ENCODE results near the gene GSDME.
"Not testable (repeated sequence)": the region's sequence is repeated elsewhere in the genome, so short reads cannot be mapped to it uniquely, and the experiment has no call there.

GSDME gene

GRCh38 chr7:24742506-24743162 lies 14.6 kb downstream of the GSDME start:
- no peak for DNase-seq (ENCODE audit: low read depth in 2 of 2)

DNA sequence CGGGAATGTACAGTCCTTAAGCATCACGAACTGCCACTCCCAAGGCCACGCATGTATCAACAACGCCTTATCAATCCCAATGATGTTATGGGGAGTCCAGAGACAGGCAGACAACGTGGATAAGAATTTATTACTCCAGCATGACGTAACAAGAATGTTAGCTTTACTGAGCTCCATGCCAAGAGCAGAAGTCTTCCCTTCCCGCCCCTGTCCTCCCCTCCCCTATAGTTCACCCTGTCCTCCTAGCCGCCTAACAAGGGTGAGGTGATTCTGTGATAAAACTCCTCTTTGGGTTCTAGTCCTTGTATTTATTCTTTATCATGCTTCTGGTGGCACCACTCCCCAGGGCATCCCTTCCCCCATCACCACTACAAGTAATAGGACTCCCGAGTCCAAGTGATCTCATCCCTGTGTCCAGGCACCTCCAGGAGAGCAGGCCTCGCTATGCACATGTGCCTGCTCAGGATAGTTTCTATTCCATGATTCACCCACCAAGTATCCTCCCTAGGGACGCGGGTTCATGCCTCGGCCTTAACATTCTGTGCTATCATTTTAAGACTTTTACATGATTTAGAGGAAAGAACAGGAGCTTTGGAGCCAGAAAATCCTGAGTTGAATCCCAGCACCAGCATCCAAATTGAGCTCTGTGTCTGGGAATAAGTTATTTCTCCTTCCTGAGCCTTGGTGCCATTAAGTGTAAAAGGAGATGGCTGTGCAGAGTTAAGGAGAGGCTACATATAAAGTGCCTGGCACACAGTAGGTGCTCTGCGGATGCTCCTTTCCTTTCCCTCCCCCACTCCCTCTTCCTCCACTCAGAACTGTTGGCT lies 15.4 kb downstream of the GSDME start:
- DNase-seq (ENCODE audit: low read depth in 2 of 2): peak; percentile 97

DNA sequence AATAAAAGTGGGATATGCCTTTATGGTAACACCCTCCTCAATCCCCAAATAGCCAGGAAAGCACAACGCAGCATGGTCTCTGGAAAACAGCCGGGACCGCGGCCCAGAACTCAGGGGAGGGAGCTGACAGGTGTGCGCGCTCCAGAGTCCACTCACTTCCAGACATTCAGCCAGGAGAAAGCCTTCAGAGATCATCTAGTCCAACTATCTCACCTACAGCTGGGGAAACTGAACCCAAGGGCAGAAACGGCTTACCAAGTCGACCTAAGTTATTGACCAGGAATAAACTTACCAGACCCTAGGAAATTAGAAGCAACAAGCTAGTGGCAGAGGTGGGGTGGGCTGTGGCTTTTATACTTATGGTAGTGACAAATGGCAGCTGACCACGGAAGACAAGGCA lies 16.4 kb downstream of the GSDME start:
- no peak for DNase-seq (ENCODE audit: low read depth in 2 of 2)

DNA sequence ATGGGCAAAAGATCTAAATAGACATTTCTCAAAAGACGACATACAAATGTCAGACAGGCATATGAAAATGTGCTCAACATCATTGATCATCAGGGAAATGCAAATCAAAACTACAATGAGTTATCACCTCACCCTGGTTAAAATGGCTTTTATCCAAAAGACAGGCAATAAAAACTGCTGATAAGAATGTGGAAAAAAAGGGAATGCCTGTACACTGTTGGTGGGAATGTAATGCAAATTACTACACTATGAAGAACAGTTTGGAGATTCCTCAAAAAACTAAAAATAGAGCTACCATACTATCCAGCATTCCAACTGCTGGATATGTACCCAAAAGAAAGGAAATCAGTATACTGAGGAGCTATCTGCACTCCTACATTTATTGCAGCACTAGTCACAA lies 18.0 kb downstream of the GSDME start:
- DNase-seq (ENCODE audit: low read depth in 2 of 2): no peak

DNA sequence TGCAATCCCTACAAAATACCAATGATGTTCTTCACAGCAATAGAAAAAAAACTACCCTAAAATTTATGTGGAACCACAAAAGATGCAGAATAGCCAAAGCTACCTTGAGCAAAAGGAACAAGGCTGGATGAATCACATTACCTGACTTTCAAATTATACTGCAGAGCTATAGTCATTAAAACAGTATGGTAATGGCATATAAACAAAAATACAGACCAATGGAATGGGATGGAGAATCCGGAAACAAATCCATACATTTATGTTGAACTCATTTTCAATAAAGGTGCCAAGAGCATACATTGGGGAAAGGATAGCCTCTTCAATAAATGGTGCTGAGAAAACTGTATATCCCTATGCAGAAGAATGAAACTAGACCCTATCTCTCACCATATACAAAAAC lies 18.7 kb downstream of the GSDME start:
- DNase-seq (ENCODE audit: low read depth in 2 of 2): no peak

GRCh38 chr7:24737281-24737680 lies 20.0 kb downstream of the GSDME start:
- no peak for DNase-seq (ENCODE audit: low read depth in 2 of 2)

DNA sequence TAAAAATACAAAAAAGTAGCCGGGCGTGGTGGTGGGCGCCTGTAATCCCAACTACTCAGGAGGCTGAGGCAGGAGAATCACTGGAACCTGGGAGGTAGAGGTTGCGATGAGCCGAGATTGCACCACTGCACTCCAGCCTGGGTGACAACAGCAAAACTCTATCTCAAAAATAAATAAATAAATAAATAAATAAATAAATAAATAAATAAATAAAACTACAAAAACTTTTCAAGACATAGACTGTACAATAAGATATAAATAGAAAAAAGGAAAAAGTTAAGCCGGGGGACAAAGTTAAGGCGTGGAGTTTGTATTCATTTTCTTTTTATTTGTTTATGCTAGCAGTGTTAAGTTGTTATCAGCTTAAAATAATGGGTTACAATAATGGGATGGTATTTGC lies 21.7 kb downstream of the GSDME start:
- DNase-seq (ENCODE audit: low read depth in 2 of 2): not testable (repeated sequence)

- no peak for DNase-seq (ENCODE audit: low read depth in 2 of 2)
These were observed 23.0 kb downstream of the GSDME start for GRCh38 chr7:24734306-24734705.

- DNase-seq (ENCODE audit: low read depth in 2 of 2): no peak
These were observed 23.7 kb downstream of the GSDME start for GRCh38 chr7:24733414-24734060.

GRCh38 chr7:24732646-24733413 lies 24.4 kb downstream of the GSDME start:
- no peak for DNase-seq (ENCODE audit: low read depth in 2 of 2)

DNA sequence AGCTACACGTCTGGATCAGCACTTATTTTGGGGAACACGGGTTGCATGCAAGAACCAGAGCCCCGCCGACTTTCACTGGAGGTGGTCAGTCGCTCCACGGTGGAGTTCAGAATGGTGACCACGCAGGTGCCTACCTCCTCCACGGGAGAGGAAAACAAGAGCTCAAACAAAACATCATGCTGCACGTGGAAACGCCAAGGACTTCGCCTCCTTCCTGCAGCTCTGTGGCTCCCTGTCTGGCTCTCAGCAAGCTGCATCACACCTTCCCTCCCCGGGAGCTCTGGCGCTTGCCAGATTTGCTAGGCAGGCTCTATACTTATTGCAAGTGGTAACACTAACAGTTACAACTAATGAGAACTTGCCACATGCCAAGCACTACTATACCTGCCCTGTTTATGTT lies 26.0 kb downstream of the GSDME start:
- no peak for DNase-seq (ENCODE audit: low read depth in 2 of 2)

- no peak for DNase-seq (ENCODE audit: low read depth in 2 of 2)
These were observed 27.3 kb downstream of the GSDME start for GRCh38 chr7:24730018-24730369.

DNA sequence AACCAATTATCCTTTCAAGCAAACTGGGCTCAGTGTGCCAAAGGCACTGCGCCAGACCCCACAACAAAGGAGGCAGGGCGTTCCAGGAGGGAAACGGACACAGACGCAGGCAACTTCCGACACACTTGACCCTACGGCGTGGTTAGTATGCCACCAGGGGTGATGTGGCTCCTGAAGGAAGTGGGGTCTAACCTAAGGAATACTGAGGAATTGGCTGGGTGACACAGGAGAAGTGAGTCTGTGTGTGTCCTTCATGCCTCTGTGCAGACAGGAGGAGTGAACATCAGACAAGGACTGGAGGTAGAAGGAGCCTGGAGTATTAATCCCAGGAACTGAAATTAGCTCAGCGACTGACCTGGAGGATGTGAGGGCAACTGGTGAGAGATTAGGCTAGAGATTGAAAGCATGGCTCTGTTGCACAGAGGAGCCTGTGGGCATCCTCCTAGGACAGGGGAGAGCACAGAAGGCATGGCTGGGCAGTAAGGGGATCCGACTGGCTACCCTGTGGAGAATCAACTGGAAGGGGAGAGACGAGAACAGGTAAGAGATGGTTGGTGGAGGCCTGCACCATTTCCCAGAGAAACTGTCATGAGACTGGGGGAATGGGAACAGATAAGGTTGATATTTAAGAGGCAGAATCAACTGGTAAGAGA lies 27.8 kb downstream of the GSDME start:
- DNase-seq (ENCODE audit: low read depth in 2 of 2): no peak

- DNase-seq (ENCODE audit: low read depth in 2 of 2): no peak
These were observed 28.5 kb downstream of the GSDME start for GRCh38 chr7:24728503-24729364.

- DNase-seq (ENCODE audit: low read depth in 2 of 2): no peak
These were observed 29.2 kb downstream of the GSDME start for GRCh38 chr7:24728121-24728500.

GRCh38 chr7:24727154-24728120 lies 29.8 kb downstream of the GSDME start:
- no peak for DNase-seq (ENCODE audit: low read depth in 2 of 2)

- no peak for DNase-seq (ENCODE audit: low read depth in 2 of 2)
These were observed 31.6 kb downstream of the GSDME start for GRCh38 chr7:24725554-24726241.

- no peak for DNase-seq (ENCODE audit: low read depth in 2 of 2)
These were observed 32.6 kb downstream of the GSDME start for GRCh38 chr7:24724451-24725190.
